Activated CD8-positive, alpha-beta memory T cell treated with anti-CD3 and anti-CD28 coated beads, Interleukin-2, amount 10 ng/mL, durations not matched to agents 7 days and 5 days (primary cell): ENCODE measurements around the gene AGAP9. TPM values are rescaled to one million over a fixed set of nuclear protein-coding genes. Genes with fewer than 3 reads are reported as not detected.

Experiments
- total RNA-seq, 2 experiments: library from RNA; stranded (reverse); gene quantifications; one replicate each; pipeline ENCODE4 v1.2.3, GENCODE V29; 2021

AGAP9 gene
- total RNA-seq, 2 experiments from 2014 or later, result 1.8 to 3.8 TPM

Other genes starting within 250 kb of the AGAP9 start
- under 1 TPM in 1 of 2 experiments, not detected in 1; 0.45 TPM for gene GDF10, start 223.4 kb downstream of the AGAP9 start, total RNA-seq
- gene GDF2, start 201.2 kb downstream of the AGAP9 start, total RNA-seq, result not detected
- not detected for gene RBP3, start 175.3 kb downstream of the AGAP9 start, total RNA-seq
- under 1 TPM in 1 of 2 experiments, not detected in 1; 0.12 TPM for gene ZNF488, start 139.3 kb downstream of the AGAP9 start, total RNA-seq
- gene ANXA8, start 39.5 kb downstream of the AGAP9 start, total RNA-seq, result 1 to 10 TPM in 1 of 2 experiments, under 1 TPM in 1; 0.23 to 1.3 TPM
- not detected for gene FAM25G, start 31.9 kb downstream of the AGAP9 start, total RNA-seq
- under 1 TPM; 0.26 to 0.58 TPM for gene SYT15B, start 240.0 kb upstream of the AGAP9 start, total RNA-seq